A549 (cell line): ENCODE results near the gene NRIP1. TPM values are rescaled to one million over a fixed set of nuclear protein-coding genes. Genes with fewer than 3 reads are reported as not detected.

ENCODE experiments used
- ATAC-seq, 2 experiments: fragments of 200-7000 bp in 1 of 2; fragments of >200 bp in 1 of 2; cut with Nextera tagmentation in 1 of 2; cut with Tn5 transposase in 1 of 2; 3 replicates each; pipeline versions ENCODE4 v1.8.0 to v1.9.1; 2018 to 2020; ENCODE audit warnings: mild to moderate bottlenecking in 1 of 2, moderate library complexity in 1 of 2
- CTCF ChIA-PET: fragments of 300-600 bp; sonication (Branson Sonifier 250); formaldehyde crosslinking; extraction: SDS; loops from one replicate; lab custom pipeline; 2021; ENCODE audit warnings: antibody characterized with exemption, inconsistent platforms; lab: Yijun Ruan, JAX
- POLR2A ChIA-PET: fragments of 350-600 bp; formaldehyde crosslinking; extraction: SDS; loops from one replicate; lab custom pipeline; 2021; ENCODE audit warnings: antibody characterized with exemption, inconsistent platforms; lab: Yijun Ruan, JAX
- DNase-seq, 2 experiments: peaks; one replicate each; pipeline versions ENCODE4 v3.0.0 to v3.0.0-alpha.2; 2011 to 2016; ENCODE audit warnings: low read depth in 1 of 2, low spot score in 1 of 2
- FAIRE-seq: peaks from 2 replicates; lab custom pipeline; 2011; peaks lifted over from hg19 to GRCh38; lab: Jason Lieb, UNC
- H3K27ac ChIP-seq, 2 experiments: fragments of >200 bp; sonication (Bioruptor Twin); formaldehyde crosslinking; 3 replicates each; pipeline ENCODE4 v1.5.1; 2016 to 2017
- H3K4me1 ChIP-seq: fragments of >200 bp; sonication (Bioruptor Twin); formaldehyde crosslinking; 3 replicates; pipeline ENCODE4 v1.6.1; 2016
- H3K4me2 ChIP-seq: fragments of >200 bp; sonication (Bioruptor Twin); formaldehyde crosslinking; 3 replicates; pipeline ENCODE4 v1.6.1; 2016
- H3K4me3 ChIP-seq: fragments of >200 bp; sonication (Bioruptor Twin); formaldehyde crosslinking; 3 replicates; pipeline ENCODE4 v1.5.1; 2016
- H3K9me3 ChIP-seq: fragments of >200 bp; sonication (Bioruptor Twin); formaldehyde crosslinking; 3 replicates; pipeline ENCODE4 v1.6.1; 2016
- BHLHE40 ChIP-seq: IDR thresholded peaks from 2 replicates; pipeline ENCODE4 v1.6.1; 2012; ENCODE audit warnings: low read depth, low read length, inconsistent platforms
- CEBPB ChIP-seq, 2 experiments: fragments of >200 bp in 1 of 2; sonication (Bioruptor Twin) in 1 of 2; formaldehyde crosslinking in 1 of 2; IDR thresholded peaks; 2 replicates each; pipeline ENCODE4 v1.6.1; 2012 to 2016
- E2F6 ChIP-seq: IDR thresholded peaks from 2 replicates; pipeline ENCODE4 v1.6.1; 2012; ENCODE audit warnings: low read depth, borderline replicate concordance
- EHF ChIP-seq: fragments of 250-450 bp; sonication (Bioruptor Pico); IDR thresholded peaks from 2 replicates; pipeline ENCODE4 v1.5.0; 2020; ENCODE audit warnings: mild to moderate bottlenecking
- EHMT2 ChIP-seq: fragments of 200-600 bp; sonication (generic); IDR thresholded peaks from 2 replicates; pipeline ENCODE4 v1.6.1; 2016; ENCODE audit warnings: antibody characterized with exemption, low read depth, mild to moderate bottlenecking, moderate library complexity
- FOSL2 ChIP-seq, 2 experiments: fragments of 450-650 bp in 1 of 2; fragments of >200 bp in 1 of 2; sonication (Bioruptor Twin) in 1 of 2; formaldehyde crosslinking; IDR thresholded peaks; 2 replicates each; pipeline versions ENCODE4 v1.5.0 to v1.6.1; 2016 to 2020; ENCODE audit warnings: mild to moderate bottlenecking in 1 of 2, moderate library complexity in 1 of 2
- GATA3 ChIP-seq: IDR thresholded peaks from 2 replicates; pipeline ENCODE4 v1.6.1; 2012; ENCODE audit warnings: borderline replicate concordance
- HDAC2 ChIP-seq: fragments of 200-600 bp; sonication (generic); IDR thresholded peaks from 2 replicates; pipeline ENCODE4 v1.6.1; 2016
- KDM5A ChIP-seq: fragments of 200-600 bp; sonication (generic); IDR thresholded peaks from 2 replicates; pipeline ENCODE4 v1.6.1; 2016; ENCODE audit warnings: antibody characterized with exemption, mild to moderate bottlenecking
- MAX ChIP-seq: IDR thresholded peaks from 2 replicates; pipeline ENCODE4 v1.6.1; 2012
- MAZ ChIP-seq: fragments of 150-350 bp; IDR thresholded peaks from 2 replicates; pipeline ENCODE4 v1.6.1; 2014; ENCODE audit warnings: antibody characterized with exemption, low read depth, low read length, borderline replicate concordance
- MYC ChIP-seq: IDR thresholded peaks from 2 replicates; pipeline ENCODE4 v1.6.1; 2012; ENCODE audit warnings: mild to moderate bottlenecking, inconsistent platforms, low read length, improper control_type of control experiment, borderline replicate concordance
- NPAS2 ChIP-seq: fragments of 250-450 bp; sonication (Bioruptor Pico); IDR thresholded peaks from 2 replicates; pipeline ENCODE4 v1.8.0; 2022; ENCODE audit warnings: mild to moderate bottlenecking, moderate library complexity, borderline replicate concordance
- RAD21 ChIP-seq, 2 experiments: fragments of >200 bp in 1 of 2; sonication (Bioruptor Twin) in 1 of 2; formaldehyde crosslinking in 1 of 2; IDR thresholded peaks in 1 of 2; conservative IDR thresholded peaks in 1 of 2; 2 replicates in 1 of 2; 3 replicates in 1 of 2; pipeline ENCODE4 v1.6.1; 2012 to 2018; ENCODE audit warnings: inconsistent platforms in 1 of 2
- RCOR1 ChIP-seq: fragments of 150-350 bp; IDR thresholded peaks from 2 replicates; pipeline ENCODE4 v1.6.1; 2014; ENCODE audit warnings: antibody characterized with exemption, low read length, low read depth
- RNF2 ChIP-seq: fragments of 200-600 bp; sonication (generic); IDR thresholded peaks from 2 replicates; pipeline ENCODE4 v1.6.1; 2016; ENCODE audit warnings: low read depth, mild to moderate bottlenecking, antibody characterized with exemption, moderate library complexity, borderline replicate concordance
- TP53 ChIP-seq: fragments of 250-450 bp; sonication (Bioruptor Pico); IDR thresholded peaks from 2 replicates; pipeline ENCODE4 v1.5.0; 2021; ENCODE audit warnings: mild to moderate bottlenecking, moderate library complexity
- ZC3H11A ChIP-seq: fragments of 450-650 bp; IDR thresholded peaks from 2 replicates; pipeline ENCODE4 v1.6.1; 2014; ENCODE audit warnings: antibody characterized with exemption, mild to moderate bottlenecking
- ZNF302 ChIP-seq: fragments of 250-450 bp; sonication (Bioruptor Pico); IDR thresholded peaks from 2 replicates; pipeline ENCODE4 v1.9.0; 2021; ENCODE audit warnings: inconsistent platforms, mild to moderate bottlenecking, moderate library complexity
- WGBS: methylation state at CpG from one replicate; pipeline ENCODE4 v1.1.6; 2017; ENCODE audit errors: missing lambda C conversion rate; 5-methylcytosine and 5-hydroxymethylcytosine counted together
- polyA plus RNA-seq, 4 experiments: library from polyadenylated mRNA; depleted of rRNA in 3 of 4; stranded (reverse); fragments of >200 nt; fragmentation: RNase III in 1 of 4; extraction: RNeasy Plus Mini Kit Qiagen cat#74134 plus additional on column Dnase treatment in 1 of 4; gene quantifications; 2 replicates in 3 of 4; 3 replicates in 1 of 4; pipeline ENCODE4 v1.2.3, GENCODE V29; 2011 to 2017
- TF ChIP-seq, protein P1 (sequence below): fragments of >200 bp; sonication (Bioruptor Twin); formaldehyde crosslinking; IDR thresholded peaks from 3 replicates; pipeline ENCODE4 v1.5.1; 2016
- TF ChIP-seq, protein P2 (sequence below): fragments of 250-450 bp; sonication (Bioruptor Pico); IDR thresholded peaks from 2 replicates; pipeline ENCODE4 v1.5.0; 2020; ENCODE audit warnings: low read depth, mild to moderate bottlenecking, moderate library complexity
- TF ChIP-seq, protein P3 (sequence below): fragments of 250-450 bp; sonication (Bioruptor Pico); IDR thresholded peaks from 2 replicates; pipeline ENCODE4 v1.5.0; 2021; ENCODE audit warnings: mild to moderate bottlenecking, moderate library complexity, borderline replicate concordance
- TF ChIP-seq, protein P4 (sequence below): fragments of 150-350 bp; IDR thresholded peaks from 2 replicates; pipeline ENCODE4 v1.6.1; 2014; ENCODE audit warnings: low read depth, mild to moderate bottlenecking, low read length

NRIP1 gene
- polyA plus RNA-seq, 2 of the 4 experiments (the other 2 are of a cell fraction), result 18.9 to 35.5 TPM

- TF ChIP-seq, protein P1, sequence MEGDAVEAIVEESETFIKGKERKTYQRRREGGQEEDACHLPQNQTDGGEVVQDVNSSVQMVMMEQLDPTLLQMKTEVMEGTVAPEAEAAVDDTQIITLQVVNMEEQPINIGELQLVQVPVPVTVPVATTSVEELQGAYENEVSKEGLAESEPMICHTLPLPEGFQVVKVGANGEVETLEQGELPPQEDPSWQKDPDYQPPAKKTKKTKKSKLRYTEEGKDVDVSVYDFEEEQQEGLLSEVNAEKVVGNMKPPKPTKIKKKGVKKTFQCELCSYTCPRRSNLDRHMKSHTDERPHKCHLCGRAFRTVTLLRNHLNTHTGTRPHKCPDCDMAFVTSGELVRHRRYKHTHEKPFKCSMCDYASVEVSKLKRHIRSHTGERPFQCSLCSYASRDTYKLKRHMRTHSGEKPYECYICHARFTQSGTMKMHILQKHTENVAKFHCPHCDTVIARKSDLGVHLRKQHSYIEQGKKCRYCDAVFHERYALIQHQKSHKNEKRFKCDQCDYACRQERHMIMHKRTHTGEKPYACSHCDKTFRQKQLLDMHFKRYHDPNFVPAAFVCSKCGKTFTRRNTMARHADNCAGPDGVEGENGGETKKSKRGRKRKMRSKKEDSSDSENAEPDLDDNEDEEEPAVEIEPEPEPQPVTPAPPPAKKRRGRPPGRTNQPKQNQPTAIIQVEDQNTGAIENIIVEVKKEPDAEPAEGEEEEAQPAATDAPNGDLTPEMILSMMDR, result no peak
- TF ChIP-seq EHF (CRISPR knock-in tag), result no peak
- TF ChIP-seq RNF2, result no peak
- TF ChIP-seq BHLHE40, result no peak
- TF ChIP-seq, protein P2, sequence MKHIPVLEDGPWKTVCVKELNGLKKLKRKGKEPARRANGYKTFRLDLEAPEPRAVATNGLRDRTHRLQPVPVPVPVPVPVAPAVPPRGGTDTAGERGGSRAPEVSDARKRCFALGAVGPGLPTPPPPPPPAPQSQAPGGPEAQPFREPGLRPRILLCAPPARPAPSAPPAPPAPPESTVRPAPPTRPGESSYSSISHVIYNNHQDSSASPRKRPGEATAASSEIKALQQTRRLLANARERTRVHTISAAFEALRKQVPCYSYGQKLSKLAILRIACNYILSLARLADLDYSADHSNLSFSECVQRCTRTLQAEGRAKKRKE (CRISPR knock-in tag), result no peak
- TF ChIP-seq ZNF302, result no peak
Measured at GRCh38 chr21:14981246-14981645, 83.6 kb downstream of the NRIP1 start (continued).

DNA sequence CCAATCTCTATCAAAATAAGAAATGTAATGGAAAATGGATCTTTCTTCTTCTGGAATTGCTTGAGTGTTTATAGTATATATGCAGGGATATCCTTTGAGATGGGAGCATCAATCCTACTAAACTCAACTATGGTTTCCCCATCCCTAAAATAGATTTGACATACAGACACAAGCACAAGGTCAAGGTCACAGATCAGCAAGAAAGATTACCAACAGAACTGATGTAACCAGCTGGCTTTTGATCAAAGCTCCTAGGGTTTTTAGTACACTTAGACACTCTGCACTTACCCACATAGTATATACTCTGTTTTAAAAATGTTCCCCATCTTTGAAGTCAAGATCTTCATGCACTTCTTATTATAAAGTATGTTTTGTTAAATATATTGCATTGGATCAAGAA is 85.5 kb downstream of the NRIP1 start:
- no peak for FAIRE-seq

GRCh38 chr21:14977814-14978213 is 87.0 kb downstream of the NRIP1 start:
- ATAC-seq (no peak), FAIRE-seq (no peak), DNase-seq (no peak)
- 89% methylated on average over 5 of the region's 5 CpGs for WGBS
- Histone ChIP-seq H3K9me3 (no peaks in the 10 kb centered on the region), H3K4me2 (no peak overlapping the region), H3K27ac (no peak overlapping the region), H3K4me1 (peaks cover 17% of the 10 kb centered on the region; the same call in 2 of the 3 replicates), H3K4me3 (no peak overlapping the region)
- ChIA-PET POLR2A (no interaction called here), CTCF (no interaction called here)
- no peak for TF ChIP-seq EHMT2
- TF ChIP-seq, protein P1, result no peak
- TF ChIP-seq, protein P3, sequence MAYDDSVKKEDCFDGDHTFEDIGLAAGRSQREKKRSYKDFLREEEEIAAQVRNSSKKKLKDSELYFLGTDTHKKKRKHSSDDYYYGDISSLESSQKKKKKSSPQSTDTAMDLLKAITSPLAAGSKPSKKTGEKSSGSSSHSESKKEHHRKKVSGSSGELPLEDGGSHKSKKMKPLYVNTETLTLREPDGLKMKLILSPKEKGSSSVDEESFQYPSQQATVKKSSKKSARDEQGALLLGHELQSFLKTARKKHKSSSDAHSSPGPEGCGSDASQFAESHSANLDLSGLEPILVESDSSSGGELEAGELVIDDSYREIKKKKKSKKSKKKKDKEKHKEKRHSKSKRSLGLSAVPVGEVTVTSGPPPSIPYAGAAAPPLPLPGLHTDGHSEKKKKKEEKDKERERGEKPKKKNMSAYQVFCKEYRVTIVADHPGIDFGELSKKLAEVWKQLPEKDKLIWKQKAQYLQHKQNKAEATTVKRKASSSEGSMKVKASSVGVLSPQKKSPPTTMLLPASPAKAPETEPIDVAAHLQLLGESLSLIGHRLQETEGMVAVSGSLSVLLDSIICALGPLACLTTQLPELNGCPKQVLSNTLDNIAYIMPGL (CRISPR knock-in tag), result no peak
- TF ChIP-seq CEBPB (IDR thresholded peaks at IDR 0.05), result no peak
- no peak for TF ChIP-seq E2F6
- TF ChIP-seq KDM5A, result no peak
- no peak for TF ChIP-seq GATA3
- no peak for TF ChIP-seq RCOR1
- TF ChIP-seq, protein P4, sequence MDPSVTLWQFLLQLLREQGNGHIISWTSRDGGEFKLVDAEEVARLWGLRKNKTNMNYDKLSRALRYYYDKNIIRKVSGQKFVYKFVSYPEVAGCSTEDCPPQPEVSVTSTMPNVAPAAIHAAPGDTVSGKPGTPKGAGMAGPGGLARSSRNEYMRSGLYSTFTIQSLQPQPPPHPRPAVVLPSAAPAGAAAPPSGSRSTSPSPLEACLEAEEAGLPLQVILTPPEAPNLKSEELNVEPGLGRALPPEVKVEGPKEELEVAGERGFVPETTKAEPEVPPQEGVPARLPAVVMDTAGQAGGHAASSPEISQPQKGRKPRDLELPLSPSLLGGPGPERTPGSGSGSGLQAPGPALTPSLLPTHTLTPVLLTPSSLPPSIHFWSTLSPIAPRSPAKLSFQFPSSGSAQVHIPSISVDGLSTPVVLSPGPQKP, result no peak
- no peak for TF ChIP-seq ZC3H11A
- no peak for TF ChIP-seq FOSL2 (IDR thresholded peaks at IDR 0.05)
- TF ChIP-seq FOSL2 (CRISPR knock-in tag; IDR thresholded peaks at IDR 0.05), result no peak
- no peak for TF ChIP-seq NPAS2 (CRISPR knock-in tag)
- TF ChIP-seq TP53, result no peak
- no peak for TF ChIP-seq MAZ
- no peak for TF ChIP-seq RAD21 (conservative IDR thresholded peaks at IDR 0.05 in 1 of 2, IDR thresholded peaks at IDR 0.05 in 1 of 2)

More for the DNA sequence above, 85.5 kb downstream of the NRIP1 start:
- H3K9me3 ChIP-seq, result no peaks in the 10 kb centered on the region
- H3K4me1 ChIP-seq, result peaks cover 19% of the 10 kb centered on the region; the same call in 2 of the 3 replicates
- ChIA-PET POLR2A (no interaction called here), CTCF (no interaction called here)
- ATAC-seq, result no peak
- H3K4me3 ChIP-seq, result no peak overlapping the region
- TF ChIP-seq KDM5A, result no peak
- no peak for TF ChIP-seq HDAC2
- no peak for TF ChIP-seq MAX
- TF ChIP-seq MYC, result no peak
- no peak overlapping the region for H3K27ac ChIP-seq
- no peak overlapping the region for H3K4me2 ChIP-seq
- no peak for DNase-seq
